Measurements from ENCODE around the gene ANKRD28.

DNA sequence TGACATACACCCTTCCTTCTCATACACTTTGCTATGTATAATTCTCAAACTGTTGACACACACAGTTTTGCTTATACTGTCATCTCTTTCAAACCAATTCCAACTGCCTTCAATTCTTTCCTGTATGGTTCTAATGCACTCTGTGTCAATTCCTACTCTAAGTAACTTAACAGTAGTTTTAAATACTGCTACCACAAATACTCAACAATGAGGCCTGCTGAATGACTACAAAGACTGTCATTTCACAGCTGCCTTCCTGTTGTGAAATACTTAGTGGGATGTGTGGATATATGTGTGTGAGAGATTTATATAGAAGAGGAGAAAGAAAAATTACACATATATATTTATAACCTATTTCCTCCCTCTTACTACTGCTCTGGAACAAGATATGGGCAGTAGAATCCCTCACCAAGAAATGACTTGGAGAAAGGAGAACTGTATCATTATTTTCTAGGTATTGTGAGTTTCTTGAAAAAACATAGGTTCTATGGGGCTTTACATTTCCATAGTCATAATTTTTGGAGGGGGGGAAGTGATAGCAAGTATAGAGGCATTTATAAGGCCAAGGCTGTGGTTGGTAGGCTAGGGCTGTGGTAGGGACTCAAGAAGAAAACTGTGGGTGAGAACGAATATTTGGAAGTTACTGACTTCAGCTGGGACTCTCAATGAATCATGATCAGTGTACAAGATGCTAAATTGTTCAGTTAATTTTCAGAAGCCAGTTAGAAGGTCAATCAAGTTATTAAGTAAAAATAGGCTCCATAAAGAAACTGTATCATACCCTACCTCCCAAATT lies 88.7 kb downstream of the ANKRD28 start:
- TF ChIP-seq, protein P1, sequence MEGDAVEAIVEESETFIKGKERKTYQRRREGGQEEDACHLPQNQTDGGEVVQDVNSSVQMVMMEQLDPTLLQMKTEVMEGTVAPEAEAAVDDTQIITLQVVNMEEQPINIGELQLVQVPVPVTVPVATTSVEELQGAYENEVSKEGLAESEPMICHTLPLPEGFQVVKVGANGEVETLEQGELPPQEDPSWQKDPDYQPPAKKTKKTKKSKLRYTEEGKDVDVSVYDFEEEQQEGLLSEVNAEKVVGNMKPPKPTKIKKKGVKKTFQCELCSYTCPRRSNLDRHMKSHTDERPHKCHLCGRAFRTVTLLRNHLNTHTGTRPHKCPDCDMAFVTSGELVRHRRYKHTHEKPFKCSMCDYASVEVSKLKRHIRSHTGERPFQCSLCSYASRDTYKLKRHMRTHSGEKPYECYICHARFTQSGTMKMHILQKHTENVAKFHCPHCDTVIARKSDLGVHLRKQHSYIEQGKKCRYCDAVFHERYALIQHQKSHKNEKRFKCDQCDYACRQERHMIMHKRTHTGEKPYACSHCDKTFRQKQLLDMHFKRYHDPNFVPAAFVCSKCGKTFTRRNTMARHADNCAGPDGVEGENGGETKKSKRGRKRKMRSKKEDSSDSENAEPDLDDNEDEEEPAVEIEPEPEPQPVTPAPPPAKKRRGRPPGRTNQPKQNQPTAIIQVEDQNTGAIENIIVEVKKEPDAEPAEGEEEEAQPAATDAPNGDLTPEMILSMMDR (conservative IDR thresholded peaks at IDR 0.05): no peak
- no peak for TF ChIP-seq EZH2 (IDR thresholded peaks at IDR 0.05; ENCODE audit: low read depth)
